Effector memory CD8-positive, alpha-beta T cell (primary cell): Measurements from ENCODE around the gene PPHLN1.
"Not testable (repeated sequence)": the region's sequence is repeated elsewhere in the genome, so short reads cannot be mapped to it uniquely, and the experiment has no call there.

Experiments used
- ATAC-seq: fragments of 150-1000 bp; cut with Tn5 transposase; replicated peaks from 2 replicates; pipeline ENCODE4 v1.10.0; 2021; ENCODE audit warnings: mild to moderate bottlenecking, moderate library complexity
- DNase-seq, 3 experiments: peaks; one replicate each; pipeline ENCODE4 v3.0.0; 2021
- H3K27ac Mint-ChIP-seq, 2 donors: one replicate each; pipeline ENCODE4 v1.8.0; 2022; ENCODE audit warnings: mild to moderate bottlenecking in 2 of 2, mixed read lengths in 2 of 2, moderate library complexity in 2 of 2
- H3K27me3 Mint-ChIP-seq, 2 donors: one replicate each; pipeline ENCODE4 v1.8.0; 2022; ENCODE audit warnings: mixed read lengths in 2 of 2
- H3K36me3 Mint-ChIP-seq: one replicate; pipeline ENCODE4 v1.8.0; 2022; ENCODE audit warnings: mild to moderate bottlenecking, moderate library complexity, mixed read lengths; ENCODE audit not compliant: insufficient read depth
- H3K4me1 Mint-ChIP-seq, 2 donors: one replicate each; pipeline ENCODE4 v1.8.0; 2022; ENCODE audit warnings: low read depth in 2 of 2, mixed read lengths in 2 of 2
- H3K4me3 Mint-ChIP-seq, 2 donors: one replicate each; pipeline ENCODE4 v1.8.0; 2022; ENCODE audit warnings: mild to moderate bottlenecking in 2 of 2, mixed read lengths in 2 of 2, moderate library complexity in 2 of 2
- H3K9me3 Mint-ChIP-seq, 2 donors: one replicate each; pipeline ENCODE4 v1.8.0; 2022; ENCODE audit warnings: mixed read lengths in 2 of 2

The PPHLN1 gene

DNA sequence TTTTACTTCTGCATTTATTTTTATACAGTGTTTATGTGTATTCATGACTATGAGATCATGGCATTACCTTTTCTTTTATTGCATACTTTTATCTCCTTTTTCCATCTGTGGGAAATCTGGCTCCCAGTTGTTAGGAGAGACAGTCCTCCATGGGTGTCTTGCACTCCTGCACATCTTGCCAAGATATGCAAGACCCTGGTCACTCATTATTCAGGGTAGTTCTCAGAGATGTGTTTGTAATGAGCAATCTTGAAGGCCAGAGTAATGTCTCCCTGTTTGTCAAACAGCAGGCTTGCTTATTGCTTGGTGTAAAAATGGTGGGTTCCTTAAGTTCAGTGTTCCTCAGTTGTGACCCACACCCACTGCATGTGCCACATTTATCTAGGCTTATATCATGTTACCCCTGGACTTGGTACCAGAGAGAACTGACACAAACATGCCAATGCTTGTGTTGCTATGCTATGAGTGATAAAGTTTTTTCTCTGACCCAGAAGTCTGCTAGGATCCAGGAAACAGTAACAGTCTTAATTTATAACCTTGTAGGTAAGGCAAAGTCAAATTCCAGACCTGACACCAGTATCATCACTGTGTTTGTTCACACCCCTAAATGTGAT, 36.8 kb downstream of the PPHLN1 start:
- ATAC-seq = no peak

DNA sequence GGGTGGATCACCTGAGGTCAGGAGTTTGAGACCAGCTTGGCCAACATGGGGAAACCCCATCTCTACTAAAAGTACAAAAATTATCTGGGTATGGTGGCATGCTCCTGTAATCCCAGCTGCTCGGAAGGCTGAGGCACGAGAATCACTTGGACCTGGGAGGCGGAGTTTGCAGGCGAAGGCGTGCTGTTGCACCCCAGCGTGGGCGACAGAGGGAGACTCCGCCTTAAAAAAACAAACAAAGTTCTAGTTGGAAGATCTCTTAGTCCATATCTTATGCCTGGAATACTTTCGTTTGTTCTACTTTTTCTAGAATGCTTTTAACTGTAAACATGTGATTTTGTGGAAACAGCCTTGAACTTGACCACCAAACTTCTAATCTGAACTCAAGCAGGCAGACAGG, 38.7 kb downstream of the PPHLN1 start:
- Mint-ChIP-seq H3K4me1 (peaks cover 13 to 16% of the 10 kb centered on the region in 2 donors), H3K36me3 (peaks cover 42% of the 10 kb centered on the region), H3K4me3 (no peak overlapping the region), H3K27ac (peak overlapping the region in 1 of 2 donors; percentile 25), H3K9me3 (no peaks in the 10 kb centered on the region), H3K27me3 (no peaks in the 10 kb centered on the region)
- DNase-seq = no peak
- ATAC-seq = no peak

More for the DNA sequence above, 36.8 kb downstream of the PPHLN1 start:
- Mint-ChIP-seq H3K36me3 (peaks cover 33% of the 10 kb centered on the region), H3K27me3 (no peaks in the 10 kb centered on the region), H3K9me3 (no peaks in the 10 kb centered on the region), H3K4me3 (no peak overlapping the region), H3K4me1 (peaks cover 17 to 18% of the 10 kb centered on the region in 2 donors), H3K27ac (no peak overlapping the region)
- DNase-seq = no peak

DNA sequence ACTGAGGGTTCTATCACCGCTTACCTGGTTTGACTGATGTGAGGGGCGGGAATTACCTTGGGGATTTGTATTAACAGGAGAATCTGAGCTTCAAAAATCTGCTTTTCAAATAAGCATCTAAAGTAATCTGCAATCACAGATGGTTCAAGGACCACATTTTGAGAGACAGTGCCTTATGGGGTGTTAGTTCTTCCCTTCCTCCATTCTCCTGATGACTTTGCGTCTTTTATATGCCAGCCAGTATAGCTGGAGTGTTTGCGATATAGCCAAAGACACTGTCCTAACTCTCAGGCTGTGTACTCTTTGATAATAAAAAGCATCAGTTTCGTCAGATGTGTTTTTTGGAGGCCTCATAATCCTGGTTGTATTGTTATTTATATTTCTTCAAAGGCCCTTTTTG, 39.5 kb downstream of the PPHLN1 start:
- H3K4me1 Mint-ChIP-seq = peaks cover 14% of the 10 kb centered on the region in 2 donors
- ATAC-seq (no peak), DNase-seq (no peak)
- no peaks in the 10 kb centered on the region for H3K9me3 Mint-ChIP-seq
- peaks cover 38% of the 10 kb centered on the region for H3K36me3 Mint-ChIP-seq
- no peaks in the 10 kb centered on the region for H3K27me3 Mint-ChIP-seq
- H3K4me3 Mint-ChIP-seq = no peak overlapping the region
- H3K27ac Mint-ChIP-seq = peak overlapping the region in 1 of 2 donors; percentile 35

DNA sequence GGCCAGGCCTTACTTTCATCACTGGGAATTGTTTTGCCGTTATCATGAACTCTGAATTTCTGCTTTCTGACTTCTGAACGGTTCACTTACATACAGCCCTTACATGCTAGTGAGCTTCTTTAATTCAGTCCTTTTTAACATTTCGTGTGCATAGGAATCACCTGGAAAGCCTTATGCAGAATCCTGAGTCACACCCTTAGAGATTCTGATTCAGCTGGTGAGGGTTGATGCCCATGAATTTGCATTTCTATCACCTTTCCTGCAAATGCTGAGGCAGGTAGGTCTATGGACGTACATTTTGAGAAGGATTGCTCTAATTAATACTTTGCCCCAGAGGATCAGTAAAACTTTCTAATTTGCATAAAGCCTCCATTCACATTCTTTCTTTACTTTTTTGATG, 44.0 kb downstream of the PPHLN1 start:
- Mint-ChIP-seq H3K4me1 (peaks cover 1 to 28% of the 10 kb centered on the region in 2 donors), H3K36me3 (peaks cover 39% of the 10 kb centered on the region), H3K9me3 (no peaks in the 10 kb centered on the region), H3K27ac (peak overlapping the region in 1 of 2 donors; percentile 7), H3K27me3 (no peaks in the 10 kb centered on the region), H3K4me3 (no peak overlapping the region)
- DNase-seq (no peak), ATAC-seq (no peak)

- peak; percentile 95 for ATAC-seq
- no peaks in the 10 kb centered on the region for H3K9me3 Mint-ChIP-seq
- H3K4me3 Mint-ChIP-seq = no peak overlapping the region
- H3K4me1 Mint-ChIP-seq = peaks cover 0 to 20% of the 10 kb centered on the region in 2 donors
- H3K27me3 Mint-ChIP-seq = no peaks in the 10 kb centered on the region
- peak; percentile 14 to 51 (median 36) for DNase-seq
- peak overlapping the region in 1 of 2 donors; percentile 7 for H3K27ac Mint-ChIP-seq
- H3K36me3 Mint-ChIP-seq = peaks cover 50% of the 10 kb centered on the region
These were observed 46.3 kb downstream of the PPHLN1 start for GRCh38 chr12:42372154-42372791.

DNA sequence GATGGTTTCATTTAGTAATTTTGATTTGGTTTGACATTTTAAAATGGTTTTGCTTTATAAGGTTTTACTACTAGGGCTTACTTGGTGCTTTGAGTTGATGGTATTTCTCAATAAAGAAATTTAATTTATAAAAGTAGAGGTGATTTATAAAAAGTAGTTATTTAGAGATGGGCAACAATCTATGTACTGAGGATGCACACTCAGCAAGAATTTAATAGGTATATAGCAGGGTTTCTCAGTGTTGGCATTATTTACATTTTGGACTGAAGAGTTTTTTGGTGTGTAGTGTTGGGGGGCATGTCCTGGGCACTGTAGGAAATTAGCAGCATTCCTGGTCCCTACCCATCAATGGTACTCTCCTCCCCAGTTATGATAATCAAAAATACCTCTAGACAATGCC, 47.7 kb downstream of the PPHLN1 start:
- H3K27ac Mint-ChIP-seq = no peak overlapping the region
- H3K36me3 Mint-ChIP-seq = peaks cover 51% of the 10 kb centered on the region
- no peaks in the 10 kb centered on the region for H3K27me3 Mint-ChIP-seq
- no peaks in the 10 kb centered on the region for H3K9me3 Mint-ChIP-seq
- H3K4me1 Mint-ChIP-seq = peaks cover 0 to 20% of the 10 kb centered on the region in 2 donors
- ATAC-seq = no peak
- no peak overlapping the region for H3K4me3 Mint-ChIP-seq
- no peak for DNase-seq

DNA sequence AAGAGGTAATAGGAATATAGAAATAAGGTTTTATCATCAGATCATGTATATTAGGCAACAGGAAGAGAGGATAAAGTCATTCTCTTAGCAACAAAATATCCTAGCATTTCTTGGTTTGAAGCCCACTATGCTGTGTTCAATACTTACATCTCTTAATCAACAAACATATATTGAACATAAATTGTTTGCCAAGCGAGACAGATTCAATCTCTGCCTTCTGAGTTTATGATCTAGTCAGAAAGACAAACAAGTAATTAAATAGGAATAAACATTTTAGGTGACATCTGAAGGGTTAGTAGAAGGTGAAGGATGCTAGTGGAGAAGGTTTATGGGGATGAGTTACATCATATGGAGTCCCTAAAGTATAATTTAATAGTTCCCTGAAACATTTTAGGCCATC, 54.8 kb downstream of the PPHLN1 start:
- ATAC-seq (no peak), DNase-seq (no peak)
- Mint-ChIP-seq H3K36me3 (peaks cover 44% of the 10 kb centered on the region), H3K27ac (no peak overlapping the region), H3K4me1 (peaks cover 10 to 19% of the 10 kb centered on the region in 2 donors), H3K4me3 (no peak overlapping the region), H3K27me3 (no peaks in the 10 kb centered on the region), H3K9me3 (no peaks in the 10 kb centered on the region)

DNA sequence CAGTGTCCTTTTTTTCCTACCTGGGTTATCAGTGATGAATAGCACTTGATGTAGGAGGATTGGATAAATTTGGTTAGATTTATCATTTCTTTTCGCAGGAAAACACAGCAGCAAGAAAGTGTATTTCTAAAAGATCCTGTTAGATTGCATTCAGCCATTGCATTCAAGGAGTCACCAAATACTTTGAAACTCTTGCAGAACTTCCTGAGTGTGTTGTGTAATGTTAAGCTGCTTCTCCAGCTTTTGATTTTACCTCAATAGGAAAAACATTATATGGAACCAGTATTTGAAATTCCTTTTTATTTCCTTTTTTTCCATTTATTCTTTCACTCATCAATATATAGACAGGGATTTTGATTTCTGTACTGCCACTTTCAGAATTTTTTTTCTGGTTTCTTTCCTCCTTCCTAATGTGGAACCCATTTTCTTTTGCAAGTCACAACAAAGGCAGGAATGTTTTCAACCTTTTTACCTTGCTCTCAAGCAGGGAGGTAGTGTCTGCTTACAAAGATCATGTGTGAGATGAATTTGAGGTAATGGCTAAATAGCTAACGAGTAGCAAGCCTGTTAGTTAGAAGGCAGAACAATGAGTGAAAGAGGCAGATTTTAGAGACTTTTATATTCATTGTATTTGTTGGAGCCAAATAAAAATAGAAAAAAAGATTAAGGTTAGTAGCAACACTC, 56.2 kb downstream of the PPHLN1 start:
- Mint-ChIP-seq H3K9me3 (no peaks in the 10 kb centered on the region), H3K36me3 (peaks cover 31% of the 10 kb centered on the region), H3K27me3 (no peaks in the 10 kb centered on the region), H3K4me1 (peaks cover 10 to 21% of the 10 kb centered on the region in 2 donors), H3K27ac (no peak overlapping the region), H3K4me3 (no peak overlapping the region)
- DNase-seq = no peak
- no peak for ATAC-seq

GRCh38 chr12:42385326-42385841, 59.4 kb downstream of the PPHLN1 start:
- no peaks in the 10 kb centered on the region for H3K9me3 Mint-ChIP-seq
- no peak overlapping the region for H3K4me3 Mint-ChIP-seq
- ATAC-seq (no peak), DNase-seq (no peak)
- H3K4me1 Mint-ChIP-seq = peaks cover 10 to 21% of the 10 kb centered on the region in 2 donors
- peak overlapping the region in 1 of 2 donors; percentile 48 for H3K27ac Mint-ChIP-seq
- peaks cover 40% of the 10 kb centered on the region for H3K36me3 Mint-ChIP-seq
- no peaks in the 10 kb centered on the region for H3K27me3 Mint-ChIP-seq

DNA sequence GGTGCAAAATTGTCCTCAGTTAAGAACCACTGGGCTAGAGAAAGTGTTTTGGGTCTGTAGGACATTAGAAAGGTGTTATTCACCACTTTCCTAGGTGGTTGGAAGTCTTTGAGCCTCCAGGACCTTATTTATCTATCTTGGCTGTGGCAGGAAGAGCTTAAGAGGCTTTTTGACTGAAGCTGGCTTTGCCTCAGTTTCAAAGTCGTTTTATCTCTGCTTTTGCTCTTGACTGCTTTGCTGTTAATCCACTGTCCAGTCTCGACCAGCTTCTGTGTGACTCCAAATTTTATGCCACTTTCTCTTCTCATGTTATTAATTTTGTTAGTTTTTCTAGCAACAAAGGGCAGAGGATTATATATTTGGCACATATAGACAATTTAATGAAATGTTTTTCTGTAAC, 60.3 kb downstream of the PPHLN1 start:
- ATAC-seq (no peak), DNase-seq (no peak)
- H3K27ac Mint-ChIP-seq = no peak overlapping the region
- no peaks in the 10 kb centered on the region for H3K27me3 Mint-ChIP-seq
- peaks cover 48% of the 10 kb centered on the region for H3K36me3 Mint-ChIP-seq
- peaks cover 9 to 20% of the 10 kb centered on the region in 2 donors for H3K4me1 Mint-ChIP-seq
- no peak overlapping the region for H3K4me3 Mint-ChIP-seq
- H3K9me3 Mint-ChIP-seq = no peaks in the 10 kb centered on the region

GRCh38 chr12:42388086-42388485, 62.1 kb downstream of the PPHLN1 start:
- H3K9me3 Mint-ChIP-seq, H3K27ac Mint-ChIP-seq, DNase-seq, ATAC-seq, H3K4me3 Mint-ChIP-seq, H3K27me3 Mint-ChIP-seq: not testable (repeated sequence)
- Mint-ChIP-seq H3K36me3 (peaks cover 55% of the 10 kb centered on the region), H3K4me1 (peaks cover 5 to 15% of the 10 kb centered on the region in 2 donors)

DNA sequence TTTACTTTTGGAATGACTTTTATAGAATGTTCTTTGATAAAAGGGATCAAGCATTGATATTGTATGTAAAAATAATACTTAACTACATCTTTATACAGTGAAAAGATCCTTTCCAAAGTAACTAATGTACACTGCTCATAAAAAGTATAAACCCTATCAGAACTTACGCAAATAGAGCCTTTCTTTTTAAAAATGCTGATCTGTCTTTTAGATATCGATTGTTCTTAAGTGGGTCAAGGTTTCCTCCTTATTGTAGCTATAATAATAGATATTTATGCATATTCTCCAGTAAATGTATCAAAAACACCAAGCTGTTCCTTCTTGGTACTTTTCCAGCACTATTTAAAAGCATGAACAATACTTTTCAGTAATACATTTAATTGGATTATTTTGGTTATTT, 68.5 kb downstream of the PPHLN1 start:
- no peaks in the 10 kb centered on the region for H3K27me3 Mint-ChIP-seq
- H3K27ac Mint-ChIP-seq = no peak overlapping the region
- H3K4me3 Mint-ChIP-seq = no peak overlapping the region
- no peaks in the 10 kb centered on the region for H3K4me1 Mint-ChIP-seq
- DNase-seq (no peak), ATAC-seq (no peak)
- H3K9me3 Mint-ChIP-seq = no peaks in the 10 kb centered on the region
- peaks cover 42% of the 10 kb centered on the region for H3K36me3 Mint-ChIP-seq

DNA sequence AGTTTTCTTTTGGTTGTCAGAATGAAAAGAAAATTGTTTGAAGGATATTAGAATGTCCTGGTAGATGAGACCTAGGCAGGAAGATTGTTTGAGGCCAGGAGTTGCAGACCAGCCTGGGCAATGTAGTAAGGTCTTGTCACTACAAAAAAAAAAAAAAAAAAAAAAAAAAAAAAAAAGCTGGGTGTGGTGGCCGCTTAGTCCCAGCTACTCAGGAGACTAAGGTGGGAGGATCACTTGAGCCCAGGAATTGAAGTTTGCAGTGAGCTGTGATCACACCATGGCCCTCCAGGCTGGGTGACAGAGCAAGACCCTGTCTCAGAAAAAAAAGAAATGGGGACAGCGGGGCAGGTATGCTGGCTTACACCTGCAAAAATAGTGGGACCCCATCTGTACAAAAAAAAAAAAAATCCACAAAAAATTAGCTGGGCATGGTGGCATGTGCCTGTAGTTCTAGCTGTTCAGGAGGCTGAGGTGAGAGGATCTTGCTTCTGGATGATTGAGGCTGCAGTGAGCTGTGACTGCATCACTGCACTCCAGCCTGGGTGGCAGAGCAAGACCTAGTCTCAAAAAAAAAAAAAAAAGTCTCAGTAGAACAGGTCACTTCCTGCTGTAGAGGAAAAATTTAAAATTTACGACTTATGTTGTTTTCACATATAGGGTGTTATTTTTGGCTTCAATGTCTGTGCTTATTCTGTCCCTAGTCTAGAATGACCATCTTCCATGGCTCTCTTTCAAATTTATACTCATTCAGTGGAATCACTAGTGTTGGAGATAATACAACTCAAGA, 70.7 kb downstream of the PPHLN1 start:
- Mint-ChIP-seq H3K36me3 (peaks cover 40% of the 10 kb centered on the region), H3K4me3 (no peak overlapping the region), H3K27me3 (no peaks in the 10 kb centered on the region), H3K27ac (peak overlapping the region in 1 of 2 donors; percentile 24), H3K4me1 (no peaks in the 10 kb centered on the region), H3K9me3 (no peaks in the 10 kb centered on the region)
- DNase-seq (no peak), ATAC-seq (no peak)
